GM12878 (cell line): ENCODE data around the gene N4BP3. TPM values are rescaled to one million over a fixed set of nuclear protein-coding genes. Genes with fewer than 3 reads are reported as not detected.
A peak's percentile ranks its signal among the peaks of the same experiment; 100 is the strongest.

ENCODE experiments used
- BCL11A ChIP-seq: IDR thresholded peaks from 2 replicates; pipeline ENCODE4 v1.6.1; 2011; ENCODE audit warnings: low read depth, low read length
- BCLAF1 ChIP-seq: fragments of 450-650 bp; IDR thresholded peaks from 2 replicates; pipeline ENCODE4 v1.6.1; 2017; ENCODE audit warnings: antibody characterized with exemption, mild to moderate bottlenecking, moderate library complexity
- CHD2 ChIP-seq: IDR thresholded peaks from 2 replicates; pipeline ENCODE4 v1.6.1; 2011; ENCODE audit warnings: low read depth, low read length, improper control_type of control experiment, borderline replicate concordance
- GATAD2B ChIP-seq: fragments of 450-650 bp; conservative IDR thresholded peaks from 2 replicates; pipeline ENCODE4 v1.6.1; 2017; ENCODE audit warnings: low read depth, mild to moderate bottlenecking, moderate library complexity
- IRF3 ChIP-seq: fragments of 450-650 bp; IDR thresholded peaks from 2 replicates; pipeline ENCODE4 v1.6.1; 2014; ENCODE audit warnings: mild to moderate bottlenecking
- MXI1 ChIP-seq: fragments of 150-350 bp; IDR thresholded peaks from 2 replicates; pipeline ENCODE4 v1.6.1; 2011; ENCODE audit warnings: low read depth, mild to moderate bottlenecking, inconsistent platforms, low read length, improper control_type of control experiment
- NR2F1 ChIP-seq: fragments of 450-650 bp; conservative IDR thresholded peaks from 2 replicates; pipeline ENCODE4 v1.6.1; 2017; ENCODE audit warnings: mild to moderate bottlenecking
- PKNOX1 ChIP-seq: fragments of 450-650 bp; IDR thresholded peaks from 2 replicates; pipeline ENCODE4 v1.6.1; 2016; ENCODE audit warnings: mild to moderate bottlenecking
- RB1 ChIP-seq: fragments of 450-650 bp; formaldehyde crosslinking; IDR thresholded peaks from 2 replicates; pipeline ENCODE4 v1.6.1; 2017; ENCODE audit warnings: mild to moderate bottlenecking, borderline replicate concordance
- RCOR1 ChIP-seq: conservative IDR thresholded peaks from 2 replicates; pipeline ENCODE4 v1.6.1; 2012; ENCODE audit warnings: low read depth, low read length, improper control_type of control experiment
- SIN3A ChIP-seq: IDR thresholded peaks from 2 replicates; pipeline ENCODE4 v1.6.1; 2012; ENCODE audit warnings: low read depth, low read length, improper control_type of control experiment
- TCF7 ChIP-seq: IDR thresholded peaks from 2 replicates; pipeline ENCODE4 v1.6.1; 2014; ENCODE audit warnings: antibody characterized with exemption, borderline replicate concordance
- ZBED1 ChIP-seq: IDR thresholded peaks from 2 replicates; pipeline ENCODE4 v1.6.1; 2016; ENCODE audit warnings: borderline replicate concordance
- ZBTB4 ChIP-seq: fragments of 450-650 bp; formaldehyde crosslinking; IDR thresholded peaks from 2 replicates; pipeline ENCODE4 v1.4.0; 2022; ENCODE audit warnings: mild to moderate bottlenecking, moderate library complexity
- ZBTB40 ChIP-seq: fragments of 450-650 bp; IDR thresholded peaks from 2 replicates; pipeline ENCODE4 v1.6.1; 2016; ENCODE audit warnings: mild to moderate bottlenecking, moderate library complexity, borderline replicate concordance
- ZNF207 ChIP-seq: fragments of 450-650 bp; IDR thresholded peaks from 2 replicates; pipeline ENCODE4 v1.6.1; 2014; ENCODE audit warnings: antibody characterized with exemption, mild to moderate bottlenecking, borderline replicate concordance
- polyA plus RNA-seq, 11 experiments: library from polyadenylated mRNA; depleted of rRNA in 4 of 11; unstranded in 6 of 11; stranded (reverse) in 5 of 11; fragments of >200 nt; fragmentation: Nextera tagmentation in 4 of 11; fragmentation: Illumina TruSeq in 1 of 11; extraction: Ambion mirVana in 4 of 11; extraction: Trizol in 1 of 11; gene quantifications; 1 replicate in 1 of 11; 2 replicates in 10 of 11; pipeline versions ENCODE4 v1.2.1 to v1.2.3, GENCODE V29; 2011 to 2016; ENCODE audit warnings: inconsistent platforms in 2 of 11, missing spikeins in 2 of 11, low read depth in 1 of 11
- total RNA-seq, 4 experiments: library from RNA; depleted of rRNA in 3 of 4; stranded (reverse); fragments of >200 nt in 3 of 4; fragmentation: Illumina TruSeq in 1 of 4; extraction: Trizol in 1 of 4; gene quantifications; 2 replicates each; pipeline versions ENCODE4 v1.2.1 to v1.2.3, GENCODE V29; 2013 to 2021

N4BP3 gene
- total and polyA plus RNA-seq, 10 of the 15 experiments (the other 5 are each of a cell fraction or from before 2014, with no cell fraction given) = 0.06 to 13.0 (median 4.3) TPM

- TF ChIP-seq ZBTB4 (CRISPR knock-in tag) (no peak), BCL11A (0 out of 2 replicates have a peak, but pooled peaks have one; percentile 45), ZBTB40 (peak; percentile 82; the same call in 1 of the 2 replicates), TCF7 (no peak), SIN3A (no peak; the same call in 1 of the 2 replicates), PKNOX1 (no peak; the same call in 1 of the 2 replicates), NR2F1 (0 out of 2 replicates have a peak, but pooled peaks have one; percentile 49), CHD2 (peak; percentile 56; the same call in 1 of the 2 replicates), RB1 (no peak), MXI1 (peak; percentile 98), IRF3 (no peak), ZBED1 (0 out of 2 replicates have a peak, but pooled peaks have one; percentile 67), GATAD2B (peak; percentile 69), BCLAF1 (no peak), ZNF207 (no peak), RCOR1 (peak; percentile 73; the same call in 1 of the 2 replicates)
These were observed 3.0 kb downstream of the N4BP3 start (continued) for GRCh38 chr5:178116143-178116885.
